ENCODE data around the gene SELENOW.

The SELENOW gene

GRCh38 chr19:47778049-47778953 is at the start of gene SELENOW:
TSS of gene SELENOW (plus strand) at chr19:47778703. CDS start at chr19:47778786, 83 bp downstream.
- H3K36me3 ChIP-seq (ENCODE audit: control insufficient read depth, insufficient read depth, low read length, severe bottlenecking): peaks cover 14% of the 10 kb centered on the region
- peak within 1 kb of the TSS; percentile 83 for H3K4me3 ChIP-seq (ENCODE audit: low read length)
- no peaks in the 10 kb centered on the region for H3K27me3 ChIP-seq (replicated peaks; ENCODE audit: control insufficient read depth, insufficient read depth, low read length)
- DNase-seq (ENCODE audit: low read depth): peak; percentile 82
- peaks cover 25% of the 10 kb centered on the region for H3K4me1 ChIP-seq (ENCODE audit: control insufficient read depth, insufficient read depth, low read length)
- H3K9ac ChIP-seq (ENCODE audit: low read length): peak within 1 kb of the TSS; percentile 94
- H3K9me3 ChIP-seq (ENCODE audit: control insufficient read depth, low read length): no peaks in the 10 kb centered on the region

- peak; percentile 90 for DNase-seq (ENCODE audit: low read depth)
- Histone ChIP-seq H3K4me3 (ENCODE audit: low read length) (peak overlapping the region; percentile 60), H3K27me3 (replicated peaks; ENCODE audit: control insufficient read depth, insufficient read depth, low read length) (no peaks in the 10 kb centered on the region), H3K36me3 (ENCODE audit: control insufficient read depth, insufficient read depth, low read length, severe bottlenecking) (peaks cover 58% of the 10 kb centered on the region), H3K9ac (ENCODE audit: low read length) (peak overlapping the region; percentile 73), H3K9me3 (ENCODE audit: control insufficient read depth, low read length) (no peaks in the 10 kb centered on the region), H3K4me1 (ENCODE audit: control insufficient read depth, insufficient read depth, low read length) (peaks cover 43% of the 10 kb centered on the region)
Measured at GRCh38 chr19:47729468-47729798, 49.1 kb upstream of the SELENOW start.

- peak overlapping the region; percentile 60 for H3K4me3 ChIP-seq (ENCODE audit: low read length)
- DNase-seq (ENCODE audit: low read depth): no peak
- H3K9ac ChIP-seq (ENCODE audit: low read length): peak overlapping the region; percentile 73
- peaks cover 63% of the 10 kb centered on the region for H3K36me3 ChIP-seq (ENCODE audit: control insufficient read depth, insufficient read depth, low read length, severe bottlenecking)
- H3K4me1 ChIP-seq (ENCODE audit: control insufficient read depth, insufficient read depth, low read length): peaks cover 38% of the 10 kb centered on the region
- H3K27me3 ChIP-seq (replicated peaks; ENCODE audit: control insufficient read depth, insufficient read depth, low read length): no peaks in the 10 kb centered on the region
- no peaks in the 10 kb centered on the region for H3K9me3 ChIP-seq (ENCODE audit: control insufficient read depth, low read length)
Measured at GRCh38 chr19:47729799-47730520, 48.5 kb upstream of the SELENOW start.

DNA sequence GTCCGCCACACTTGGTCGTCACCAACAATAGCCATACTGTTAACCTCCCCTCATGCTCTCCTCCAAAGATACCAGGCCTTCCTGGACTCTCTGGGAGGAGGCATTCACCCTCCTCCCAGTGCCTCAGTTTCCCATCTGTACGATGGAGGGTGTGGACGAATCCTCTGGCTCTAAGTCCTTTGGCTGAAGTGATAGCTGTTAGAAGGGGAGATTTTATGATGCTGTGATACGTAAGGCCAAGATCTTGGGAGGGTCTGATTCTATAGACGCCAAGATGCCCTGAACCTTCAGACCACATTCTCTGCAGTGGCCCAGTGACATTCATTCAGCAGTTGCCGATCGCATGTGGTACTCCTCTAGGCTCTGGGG is 48.0 kb upstream of the SELENOW start:
- DNase-seq (ENCODE audit: low read depth): no peak
- H3K4me1 ChIP-seq (ENCODE audit: control insufficient read depth, insufficient read depth, low read length): peaks cover 33% of the 10 kb centered on the region
- H3K9ac ChIP-seq (ENCODE audit: low read length): no peak overlapping the region
- no peaks in the 10 kb centered on the region for H3K9me3 ChIP-seq (ENCODE audit: control insufficient read depth, low read length)
- H3K4me3 ChIP-seq (ENCODE audit: low read length): no peak overlapping the region
- no peaks in the 10 kb centered on the region for H3K27me3 ChIP-seq (replicated peaks; ENCODE audit: control insufficient read depth, insufficient read depth, low read length)
- peaks cover 66% of the 10 kb centered on the region for H3K36me3 ChIP-seq (ENCODE audit: control insufficient read depth, insufficient read depth, low read length, severe bottlenecking)

- Histone ChIP-seq H3K4me1 (ENCODE audit: control insufficient read depth, insufficient read depth, low read length) (peaks cover 29% of the 10 kb centered on the region), H3K36me3 (ENCODE audit: control insufficient read depth, insufficient read depth, low read length, severe bottlenecking) (peaks cover 62% of the 10 kb centered on the region), H3K9ac (ENCODE audit: low read length) (no peak overlapping the region), H3K27me3 (replicated peaks; ENCODE audit: control insufficient read depth, insufficient read depth, low read length) (no peaks in the 10 kb centered on the region), H3K9me3 (ENCODE audit: control insufficient read depth, low read length) (no peaks in the 10 kb centered on the region), H3K4me3 (ENCODE audit: low read length) (no peak overlapping the region)
- DNase-seq (ENCODE audit: low read depth): no peak
Measured at GRCh38 chr19:47730910-47731309, 47.6 kb upstream of the SELENOW start.

DNA sequence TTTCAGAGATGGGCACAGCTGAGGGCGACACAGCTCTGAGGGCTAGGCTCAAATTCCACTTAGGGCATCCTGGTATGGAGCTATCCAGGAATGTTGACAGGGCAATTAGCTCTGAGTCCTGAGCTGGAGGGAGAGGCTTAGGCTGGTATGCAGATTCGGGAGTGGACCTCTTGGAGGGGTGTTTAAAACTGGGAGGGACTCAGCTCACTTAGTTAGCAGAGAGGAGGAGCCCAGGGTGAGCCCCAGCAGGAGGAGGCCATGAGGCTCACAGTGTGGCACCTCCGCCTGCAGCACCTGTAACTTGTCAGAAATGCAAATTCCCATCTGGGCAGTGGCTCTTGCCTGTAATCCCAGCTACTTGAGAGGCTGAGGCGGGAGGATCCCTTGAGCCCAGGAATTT is 43.4 kb upstream of the SELENOW start:
- no peak for DNase-seq (ENCODE audit: low read depth)
- no peak overlapping the region for H3K4me3 ChIP-seq (ENCODE audit: low read length)
- no peaks in the 10 kb centered on the region for H3K9me3 ChIP-seq (ENCODE audit: control insufficient read depth, low read length)
- H3K27me3 ChIP-seq (replicated peaks; ENCODE audit: control insufficient read depth, insufficient read depth, low read length): no peaks in the 10 kb centered on the region
- no peaks in the 10 kb centered on the region for H3K4me1 ChIP-seq (ENCODE audit: control insufficient read depth, insufficient read depth, low read length)
- H3K9ac ChIP-seq (ENCODE audit: low read length): no peak overlapping the region
- H3K36me3 ChIP-seq (ENCODE audit: control insufficient read depth, insufficient read depth, low read length, severe bottlenecking): peaks cover 69% of the 10 kb centered on the region

DNA sequence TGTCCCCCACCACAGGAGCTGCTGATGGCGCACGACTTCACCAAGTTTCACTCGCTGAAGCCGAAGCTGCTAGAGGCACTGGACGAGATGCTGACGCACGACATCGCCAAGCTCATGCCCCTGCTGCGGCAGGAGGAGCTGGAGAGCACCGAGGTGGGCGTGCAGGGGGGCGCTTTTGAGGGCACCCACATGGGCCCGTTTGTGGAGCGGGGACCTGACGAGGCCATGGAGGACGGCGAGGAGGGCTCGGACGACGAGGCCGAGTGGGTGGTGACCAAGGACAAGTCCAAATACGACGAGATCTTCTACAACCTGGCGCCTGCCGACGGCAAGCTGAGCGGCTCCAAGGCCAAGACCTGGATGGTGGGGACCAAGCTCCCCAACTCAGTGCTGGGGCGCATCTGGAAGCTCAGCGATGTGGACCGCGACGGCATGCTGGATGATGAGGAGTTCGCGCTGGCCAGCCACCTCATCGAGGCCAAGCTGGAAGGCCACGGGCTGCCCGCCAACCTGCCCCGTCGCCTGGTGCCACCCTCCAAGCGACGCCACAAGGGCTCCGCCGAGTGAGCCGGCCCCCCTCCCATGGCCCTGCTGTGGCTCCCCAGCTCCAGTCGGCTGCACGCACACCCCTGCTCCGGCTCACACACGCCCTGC is 37.5 kb upstream of the SELENOW start:
- Histone ChIP-seq H3K36me3 (ENCODE audit: control insufficient read depth, insufficient read depth, low read length, severe bottlenecking) (peaks cover 50% of the 10 kb centered on the region), H3K27me3 (replicated peaks; ENCODE audit: control insufficient read depth, insufficient read depth, low read length) (no peaks in the 10 kb centered on the region), H3K9me3 (ENCODE audit: control insufficient read depth, low read length) (no peaks in the 10 kb centered on the region), H3K4me1 (ENCODE audit: control insufficient read depth, insufficient read depth, low read length) (peaks cover 24% of the 10 kb centered on the region), H3K4me3 (ENCODE audit: low read length) (no peak overlapping the region), H3K9ac (ENCODE audit: low read length) (no peak overlapping the region)
- no peak for DNase-seq (ENCODE audit: low read depth)

GRCh38 chr19:47741544-47742140 is 36.9 kb upstream of the SELENOW start:
- DNase-seq (ENCODE audit: low read depth): no peak

GRCh38 chr19:47742634-47743033 is 35.9 kb upstream of the SELENOW start:
- Histone ChIP-seq H3K9me3 (ENCODE audit: control insufficient read depth, low read length) (no peaks in the 10 kb centered on the region), H3K4me3 (ENCODE audit: low read length) (peak overlapping the region; percentile 66), H3K27me3 (replicated peaks; ENCODE audit: control insufficient read depth, insufficient read depth, low read length) (no peaks in the 10 kb centered on the region), H3K36me3 (ENCODE audit: control insufficient read depth, insufficient read depth, low read length, severe bottlenecking) (peaks cover 48% of the 10 kb centered on the region), H3K9ac (ENCODE audit: low read length) (peak overlapping the region; percentile 94), H3K4me1 (ENCODE audit: control insufficient read depth, insufficient read depth, low read length) (peaks cover 30% of the 10 kb centered on the region)
- peak; percentile 57 for DNase-seq (ENCODE audit: low read depth)

More at GRCh38 chr19:47741544-47742140, 36.9 kb upstream of the SELENOW start:
- H3K9ac ChIP-seq (ENCODE audit: low read length): peak overlapping the region; percentile 94
- H3K36me3 ChIP-seq (ENCODE audit: control insufficient read depth, insufficient read depth, low read length, severe bottlenecking): peaks cover 44% of the 10 kb centered on the region
- no peaks in the 10 kb centered on the region for H3K27me3 ChIP-seq (replicated peaks; ENCODE audit: control insufficient read depth, insufficient read depth, low read length)
- no peak overlapping the region for H3K4me3 ChIP-seq (ENCODE audit: low read length)
- peaks cover 26% of the 10 kb centered on the region for H3K4me1 ChIP-seq (ENCODE audit: control insufficient read depth, insufficient read depth, low read length)
- no peaks in the 10 kb centered on the region for H3K9me3 ChIP-seq (ENCODE audit: control insufficient read depth, low read length)

GRCh38 chr19:47745010-47745901 is 33.2 kb upstream of the SELENOW start, which contains the start of gene NOP53:
TSS of gene NOP53 (plus strand) at chr19:47745546. CDS start at chr19:47745560, 14 bp downstream.
- Histone ChIP-seq H3K9ac (ENCODE audit: low read length) (peak within 1 kb of the TSS; percentile 94), H3K27me3 (replicated peaks; ENCODE audit: control insufficient read depth, insufficient read depth, low read length) (no peaks in the 10 kb centered on the region), H3K4me3 (ENCODE audit: low read length) (peak within 1 kb of the TSS; percentile 86), H3K36me3 (ENCODE audit: control insufficient read depth, insufficient read depth, low read length, severe bottlenecking) (peaks cover 46% of the 10 kb centered on the region), H3K9me3 (ENCODE audit: control insufficient read depth, low read length) (no peaks in the 10 kb centered on the region), H3K4me1 (ENCODE audit: control insufficient read depth, insufficient read depth, low read length) (peaks cover 30% of the 10 kb centered on the region)
- peak; percentile 98 for DNase-seq (ENCODE audit: low read depth)
